SK-N-SH (cell line): Measurements from ENCODE around the gene SLC24A3. TPM values are rescaled to one million over a fixed set of nuclear protein-coding genes. Genes with fewer than 3 reads are reported as not detected.

ENCODE experiments used
- CTCF ChIA-PET: fragments of 300-600, 350-600 bp; formaldehyde crosslinking; extraction: SDS; loops from one replicate; lab custom pipeline; 2021; lab: Yijun Ruan, JAX
- POLR2A ChIA-PET: fragments of 350-600 bp; sonication (Branson Sonifier 250); formaldehyde crosslinking; extraction: SDS; loops from one replicate; lab custom pipeline; 2020; ENCODE audit warnings: antibody characterized with exemption, inconsistent platforms; lab: Yijun Ruan, JAX
- DNase-seq: peaks from one replicate; pipeline ENCODE4 v3.0.0; 2012
- H2AFZ ChIP-seq: fragments of 200-600 bp; sonication (generic); 2 replicates; pipeline ENCODE4 v1.8.1; 2016; ENCODE audit warnings: antibody characterized with exemption, mild to moderate bottlenecking, low read depth
- H3F3A ChIP-seq: fragments of 200-600 bp; sonication (generic); replicated peaks from 2 replicates; pipeline ENCODE3; 2016; ENCODE audit warnings: antibody characterized with exemption, mild to moderate bottlenecking; ENCODE audit not compliant: insufficient read depth
- H3K27ac ChIP-seq, 2 experiments: fragments of 200-500 bp in 1 of 2; fragments of 200-600 bp in 1 of 2; sonication (Bioruptor generic) in 1 of 2; sonication (generic), shearing (Covaris generic) in 1 of 2; 2 replicates each; pipeline versions ENCODE4 v1.5.1 to v1.6.1; 2014 to 2016; ENCODE audit warnings: low read depth in 2 of 2, inconsistent platforms in 1 of 2, low read length in 1 of 2, mild to moderate bottlenecking in 1 of 2, mixed read lengths in 1 of 2
- H3K27me3 ChIP-seq: fragments of 200-600 bp; sonication (generic), shearing (Covaris generic); 2 replicates; pipeline ENCODE4 v1.6.1; 2016; ENCODE audit warnings: mixed run types; ENCODE audit not compliant: insufficient read depth
- H3K36me3 ChIP-seq, 2 experiments: fragments of 200-500 bp in 1 of 2; fragments of 200-600 bp in 1 of 2; sonication (Bioruptor generic) in 1 of 2; sonication (generic) in 1 of 2; replicated peaks in 1 of 2; 2 replicates each; pipeline versions ENCODE3 to v1.5.1; 2014 to 2016; ENCODE audit warnings: low read length in 1 of 2, mild to moderate bottlenecking in 1 of 2; ENCODE audit not compliant: insufficient read depth in 2 of 2, control insufficient read depth in 1 of 2
- H3K4me1 ChIP-seq, 2 experiments: fragments of 200-500 bp in 1 of 2; fragments of 200-600 bp in 1 of 2; sonication (Bioruptor generic) in 1 of 2; sonication (generic), shearing (Covaris generic) in 1 of 2; 2 replicates each; pipeline versions ENCODE4 v1.5.1 to v1.6.1; 2014 to 2016; ENCODE audit warnings: low read depth in 1 of 2, low read length in 1 of 2, mixed run types in 1 of 2; ENCODE audit not compliant: insufficient read depth in 2 of 2, control insufficient read depth in 1 of 2
- H3K4me2 ChIP-seq: fragments of 200-600 bp; sonication (generic), shearing (Covaris generic); 2 replicates; pipeline ENCODE4 v1.6.1; 2017; ENCODE audit warnings: mixed run types
- H3K4me3 ChIP-seq, 2 experiments: fragments of 200-500 bp in 1 of 2; fragments of 200-600 bp in 1 of 2; sonication (Bioruptor generic) in 1 of 2; sonication (generic), shearing (Covaris generic) in 1 of 2; 2 replicates each; pipeline versions ENCODE4 v1.5.1 to v1.8.1; 2014 to 2016; ENCODE audit warnings: low read depth in 2 of 2, inconsistent platforms in 1 of 2, low read length in 1 of 2, mild to moderate bottlenecking in 1 of 2, mixed read lengths in 1 of 2, moderate library complexity in 1 of 2
- H3K79me2 ChIP-seq: fragments of 200-600 bp; sonication (generic); 2 replicates; pipeline ENCODE4 v1.8.1; 2017; ENCODE audit warnings: mild to moderate bottlenecking; ENCODE audit not compliant: insufficient read depth
- H3K9ac ChIP-seq: fragments of 200-600 bp; sonication (generic); 2 replicates; pipeline ENCODE4 v1.6.1; 2017; ENCODE audit warnings: mixed run types
- H3K9me2 ChIP-seq: fragments of 200-600 bp; sonication (generic); 2 replicates; pipeline ENCODE4 v1.6.1; 2017; ENCODE audit warnings: mixed run types
- H3K9me3 ChIP-seq: fragments of 200-600 bp; sonication (generic); 2 replicates; pipeline ENCODE4 v1.6.1; 2017; ENCODE audit warnings: mixed run types, mild to moderate bottlenecking, moderate library complexity
- H4K20me1 ChIP-seq: fragments of 200-600 bp; sonication (generic); 2 replicates; pipeline ENCODE4 v1.6.1; 2017; ENCODE audit warnings: mild to moderate bottlenecking, mixed run types; ENCODE audit not compliant: insufficient read depth
- CHD2 ChIP-seq: fragments of 150-350 bp; IDR thresholded peaks from 2 replicates; pipeline ENCODE4 v1.6.1; 2018; ENCODE audit warnings: low read length; ENCODE audit not compliant: partially characterized antibody
- ELF1 ChIP-seq: IDR thresholded peaks from 2 replicates; pipeline ENCODE4 v1.4.0; 2012
- EZH2phosphoT487 ChIP-seq: fragments of 200-600 bp; sonication (generic); IDR thresholded peaks from 2 replicates; pipeline ENCODE4 v1.6.1; 2017; ENCODE audit warnings: low read depth, mixed run types, mild to moderate bottlenecking, antibody characterized with exemption, moderate library complexity, borderline replicate concordance
- FOSL2 ChIP-seq: IDR thresholded peaks from 2 replicates; pipeline ENCODE4 v1.4.0; 2012; ENCODE audit warnings: low read depth, mild to moderate bottlenecking, moderate library complexity, borderline replicate concordance
- FOXM1 ChIP-seq: IDR thresholded peaks from 2 replicates; pipeline ENCODE4 v1.4.0; 2012; ENCODE audit warnings: low read depth, mild to moderate bottlenecking
- JUND ChIP-seq: IDR thresholded peaks from 2 replicates; pipeline ENCODE4 v1.4.0; 2012
- MXI1 ChIP-seq: IDR thresholded peaks from 2 replicates; pipeline ENCODE4 v1.6.1; 2012; ENCODE audit warnings: mild to moderate bottlenecking, low read depth, low read length, improper control_type of control experiment
- NFIC ChIP-seq: IDR thresholded peaks from 2 replicates; pipeline ENCODE4 v1.4.0; 2012; ENCODE audit warnings: borderline replicate concordance
- NRF1 ChIP-seq: IDR thresholded peaks from 2 replicates; pipeline ENCODE4 v1.6.1; 2012; ENCODE audit warnings: low read depth, mild to moderate bottlenecking, low read length
- POLR2AphosphoS5 ChIP-seq: IDR thresholded peaks from 2 replicates; pipeline ENCODE4 v1.6.1; 2012; ENCODE audit warnings: low read depth, low read length
- RCOR1 ChIP-seq: fragments of 150-350 bp; IDR thresholded peaks from 2 replicates; pipeline ENCODE4 v1.6.1; 2017; ENCODE audit warnings: antibody characterized with exemption, low read length
- RXRA ChIP-seq: IDR thresholded peaks from 2 replicates; pipeline ENCODE4 v1.4.0; 2012; ENCODE audit warnings: low read depth, mild to moderate bottlenecking, borderline replicate concordance
- SIN3A ChIP-seq: IDR thresholded peaks from 2 replicates; pipeline ENCODE4 v1.6.1; 2012; ENCODE audit warnings: low read depth, mild to moderate bottlenecking, low read length, moderate library complexity, borderline replicate concordance
- SMC3 ChIP-seq: IDR thresholded peaks from 2 replicates; pipeline ENCODE4 v1.6.1; 2012; ENCODE audit warnings: low read depth, low read length, improper control_type of control experiment
- TEAD4 ChIP-seq: IDR thresholded peaks from 2 replicates; pipeline ENCODE4 v1.4.0; 2012; ENCODE audit warnings: mild to moderate bottlenecking, borderline replicate concordance; ENCODE audit not compliant: insufficient read depth
- WGBS: methylation state at CpG from one replicate; pipeline ENCODE4 v1.1.6; 2017; ENCODE audit warnings: low lambda C conversion rate; 5-methylcytosine and 5-hydroxymethylcytosine counted together
- polyA plus RNA-seq, 3 experiments: library from polyadenylated mRNA; depleted of rRNA; stranded (reverse); fragments of >200 nt; gene quantifications; 2 replicates each; pipeline ENCODE4 v1.2.3, GENCODE V29; 2012
- TF ChIP-seq, protein P1 (sequence below): IDR thresholded peaks from 2 replicates; pipeline ENCODE4; 2012
- TF ChIP-seq, protein P2 (sequence below): fragments of 150-350 bp; IDR thresholded peaks from 2 replicates; pipeline ENCODE4 v1.6.1; 2016; ENCODE audit warnings: mild to moderate bottlenecking, low read depth, low read length
- TF ChIP-seq, protein P3 (sequence below): IDR thresholded peaks from 2 replicates; pipeline ENCODE4 v1.4.0; 2012; ENCODE audit warnings: low read depth, borderline replicate concordance
- TF ChIP-seq, protein P4 (sequence below): IDR thresholded peaks from 2 replicates; pipeline ENCODE4 v1.4.0; 2012; ENCODE audit warnings: low read depth

The SLC24A3 gene
- polyA plus RNA-seq, 1 of the 3 experiments (the other 2 are of a cell fraction) = not detected

DNA sequence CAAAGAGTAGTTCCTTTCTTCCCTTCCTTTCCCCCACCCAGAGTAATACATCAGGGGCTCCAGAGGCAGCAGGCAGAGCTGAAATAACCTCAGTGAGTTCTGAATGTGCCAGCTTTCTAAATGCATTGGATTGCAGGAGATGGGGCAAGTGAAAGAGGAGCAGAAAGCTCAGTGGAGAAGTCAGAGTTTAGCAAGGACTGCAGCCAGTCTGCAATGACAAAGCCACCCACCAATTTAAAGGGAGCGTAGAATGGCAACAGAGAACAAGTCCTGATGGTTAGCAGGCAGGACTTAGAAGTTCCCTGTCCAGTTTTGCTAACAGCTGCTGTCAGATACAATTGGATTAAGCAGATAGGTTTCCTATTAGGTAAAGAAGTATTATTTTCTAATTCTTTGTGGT, 342.2 kb downstream of the SLC24A3 start:
- 9% methylated on average over 1 of the region's 1 CpG for WGBS
- Histone ChIP-seq H3K27ac (no peak overlapping the region), H3F3A (no peaks in the 10 kb centered on the region), H3K9me3 (no peaks in the 10 kb centered on the region), H3K27me3 (no peaks in the 10 kb centered on the region), H4K20me1 (0 out of 2 replicates have a peak, but pooled peaks cover 4% of the 10 kb centered on the region), H3K79me2 (no peaks in the 10 kb centered on the region), H3K9ac (no peak overlapping the region), H2AFZ (no peak overlapping the region), H3K4me3 (no peak overlapping the region), H3K4me2 (no peak overlapping the region), H3K36me3 (no peaks in the 10 kb centered on the region), H3K4me1 (no peaks in the 10 kb centered on the region; a peak in 1 of 4 replicates), H3K9me2 (no peaks in the 10 kb centered on the region)
- no peak for DNase-seq
- CTCF ChIA-PET = no interaction called here
- POLR2A ChIA-PET = no interaction called here
- no peak for TF ChIP-seq FOXM1
- TF ChIP-seq FOSL2 = no peak
- TF ChIP-seq, protein P1, sequence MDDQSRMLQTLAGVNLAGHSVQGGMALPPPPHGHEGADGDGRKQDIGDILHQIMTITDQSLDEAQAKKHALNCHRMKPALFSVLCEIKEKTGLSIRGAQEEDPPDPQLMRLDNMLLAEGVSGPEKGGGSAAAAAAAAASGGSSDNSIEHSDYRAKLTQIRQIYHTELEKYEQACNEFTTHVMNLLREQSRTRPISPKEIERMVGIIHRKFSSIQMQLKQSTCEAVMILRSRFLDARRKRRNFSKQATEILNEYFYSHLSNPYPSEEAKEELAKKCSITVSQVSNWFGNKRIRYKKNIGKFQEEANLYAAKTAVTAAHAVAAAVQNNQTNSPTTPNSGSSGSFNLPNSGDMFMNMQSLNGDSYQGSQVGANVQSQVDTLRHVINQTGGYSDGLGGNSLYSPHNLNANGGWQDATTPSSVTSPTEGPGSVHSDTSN = no peak
- TF ChIP-seq TEAD4 = no peak
- TF ChIP-seq, protein P2, sequence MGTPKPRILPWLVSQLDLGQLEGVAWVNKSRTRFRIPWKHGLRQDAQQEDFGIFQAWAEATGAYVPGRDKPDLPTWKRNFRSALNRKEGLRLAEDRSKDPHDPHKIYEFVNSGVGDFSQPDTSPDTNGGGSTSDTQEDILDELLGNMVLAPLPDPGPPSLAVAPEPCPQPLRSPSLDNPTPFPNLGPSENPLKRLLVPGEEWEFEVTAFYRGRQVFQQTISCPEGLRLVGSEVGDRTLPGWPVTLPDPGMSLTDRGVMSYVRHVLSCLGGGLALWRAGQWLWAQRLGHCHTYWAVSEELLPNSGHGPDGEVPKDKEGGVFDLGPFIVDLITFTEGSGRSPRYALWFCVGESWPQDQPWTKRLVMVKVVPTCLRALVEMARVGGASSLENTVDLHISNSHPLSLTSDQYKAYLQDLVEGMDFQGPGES = no peak
- TF ChIP-seq JUND = no peak
- no peak for TF ChIP-seq CHD2
- TF ChIP-seq, protein P3, sequence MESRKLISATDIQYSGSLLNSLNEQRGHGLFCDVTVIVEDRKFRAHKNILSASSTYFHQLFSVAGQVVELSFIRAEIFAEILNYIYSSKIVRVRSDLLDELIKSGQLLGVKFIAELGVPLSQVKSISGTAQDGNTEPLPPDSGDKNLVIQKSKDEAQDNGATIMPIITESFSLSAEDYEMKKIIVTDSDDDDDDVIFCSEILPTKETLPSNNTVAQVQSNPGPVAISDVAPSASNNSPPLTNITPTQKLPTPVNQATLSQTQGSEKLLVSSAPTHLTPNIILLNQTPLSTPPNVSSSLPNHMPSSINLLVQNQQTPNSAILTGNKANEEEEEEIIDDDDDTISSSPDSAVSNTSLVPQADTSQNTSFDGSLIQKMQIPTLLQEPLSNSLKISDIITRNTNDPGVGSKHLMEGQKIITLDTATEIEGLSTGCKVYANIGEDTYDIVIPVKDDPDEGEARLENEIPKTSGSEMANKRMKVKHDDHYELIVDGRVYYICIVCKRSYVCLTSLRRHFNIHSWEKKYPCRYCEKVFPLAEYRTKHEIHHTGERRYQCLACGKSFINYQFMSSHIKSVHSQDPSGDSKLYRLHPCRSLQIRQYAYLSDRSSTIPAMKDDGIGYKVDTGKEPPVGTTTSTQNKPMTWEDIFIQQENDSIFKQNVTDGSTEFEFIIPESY = no peak
- no peak for TF ChIP-seq RCOR1
- TF ChIP-seq MXI1 = no peak
- TF ChIP-seq NFIC = no peak
- no peak for TF ChIP-seq POLR2AphosphoS5
- TF ChIP-seq RXRA = no peak
- TF ChIP-seq, protein P4, sequence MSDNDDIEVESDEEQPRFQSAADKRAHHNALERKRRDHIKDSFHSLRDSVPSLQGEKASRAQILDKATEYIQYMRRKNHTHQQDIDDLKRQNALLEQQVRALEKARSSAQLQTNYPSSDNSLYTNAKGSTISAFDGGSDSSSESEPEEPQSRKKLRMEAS = no peak
- TF ChIP-seq NRF1 = no peak

DNA sequence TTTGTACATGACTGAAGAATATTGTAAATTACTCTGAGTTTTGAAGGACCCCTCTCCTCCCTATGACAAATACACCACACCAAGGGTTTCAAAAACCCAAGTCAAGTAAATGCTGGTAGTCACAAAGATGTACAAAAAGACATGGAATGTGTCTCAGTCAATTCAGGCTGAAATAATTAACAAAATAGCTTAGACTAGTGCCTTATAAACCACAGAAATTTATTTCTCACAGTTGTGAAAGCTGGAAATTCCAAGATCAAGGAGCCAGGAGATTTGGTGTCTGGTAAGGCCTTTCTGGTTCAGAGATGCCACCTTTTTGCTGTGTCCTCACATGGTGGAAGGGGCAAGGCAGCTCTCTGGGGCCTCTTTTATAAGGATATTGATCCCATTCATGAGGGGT, 343.3 kb downstream of the SLC24A3 start:
- ChIA-PET CTCF (no interaction called here), POLR2A (no interaction called here)
- Histone ChIP-seq H3K9ac (no peak overlapping the region), H3K4me1 (no peaks in the 10 kb centered on the region; a peak in 1 of 4 replicates), H2AFZ (no peak overlapping the region), H3K27me3 (no peaks in the 10 kb centered on the region), H3K79me2 (no peaks in the 10 kb centered on the region), H3K4me2 (no peak overlapping the region), H3K9me2 (no peaks in the 10 kb centered on the region), H3K36me3 (no peaks in the 10 kb centered on the region), H3F3A (no peaks in the 10 kb centered on the region), H3K9me3 (no peaks in the 10 kb centered on the region), H4K20me1 (0 out of 2 replicates have a peak, but pooled peaks cover 4% of the 10 kb centered on the region), H3K4me3 (no peak overlapping the region), H3K27ac (no peak overlapping the region)
- TF ChIP-seq SIN3A = no peak
- no peak for TF ChIP-seq EZH2phosphoT487
- TF ChIP-seq, protein P3 = no peak
- no peak for TF ChIP-seq TEAD4
- TF ChIP-seq SMC3 = no peak
- TF ChIP-seq ELF1 = no peak
- no peak for DNase-seq
